Spinal cord (tissue), 10 donors: ENCODE data around the gene GANC. TPM values are rescaled to one million over a fixed set of nuclear protein-coding genes. Genes with fewer than 3 reads are reported as not detected.
"Not testable (repeated sequence)": the region's sequence is repeated elsewhere in the genome, so short reads cannot be mapped to it uniquely, and the experiment has no call there.

ENCODE experiments used
- DNase-seq, 6 donors: peaks; one replicate each; pipeline versions ENCODE4 v3.0.0 to v3.0.0-alpha.2; 2013 to 2015; ENCODE audit warnings: low spot score in 6 of 6, low read depth in 4 of 6
- H3K27ac ChIP-seq: one replicate; pipeline ENCODE4 v1.5.1; 2013; ENCODE audit warnings: low read depth, low read length, control low read depth
- H3K27me3 ChIP-seq: one replicate; pipeline ENCODE4 v1.6.1; 2013; ENCODE audit warnings: low read length; ENCODE audit not compliant: control insufficient read depth, insufficient read depth
- H3K36me3 ChIP-seq: one replicate; pipeline ENCODE4 v1.6.1; 2013; ENCODE audit warnings: low read length; ENCODE audit not compliant: control insufficient read depth, insufficient read depth
- H3K4me1 ChIP-seq: one replicate; pipeline ENCODE4 v1.6.1; 2013; ENCODE audit warnings: low read length; ENCODE audit not compliant: control insufficient read depth, insufficient read depth
- H3K4me3 ChIP-seq: one replicate; pipeline ENCODE4 v1.5.1; 2013; ENCODE audit warnings: low read depth, low read length, control low read depth
- H3K9me3 ChIP-seq: one replicate; pipeline ENCODE4 v1.6.1; 2013; ENCODE audit warnings: low read length; ENCODE audit not compliant: control insufficient read depth, insufficient read depth
- WGBS: methylation state at CpG from one replicate; pipeline ENCODE4 v1.1.5; 2013; ENCODE audit warnings: missing lambda C conversion rate; ENCODE audit not compliant: insufficient coverage; 5-methylcytosine and 5-hydroxymethylcytosine counted together
- long read RNA-seq, 4 donors: transcript quantifications; one replicate each; lab custom pipeline, GENCODE V29; 2026
- polyA plus RNA-seq, 2 donors: library from polyadenylated mRNA; unstranded; fragments of 120-200 nt; gene quantifications; one replicate each; pipeline ENCODE4 v1.2.1, GENCODE V29; 2013; ENCODE audit not compliant: insufficient read length in 2 of 2
- total RNA-seq, 2 donors: library from RNA; depleted of rRNA in 1 of 2; stranded (reverse); fragments of 120-200 nt in 1 of 2; fragments of >200 nt in 1 of 2; gene quantifications; one replicate each; pipeline versions ENCODE4 v1.2.3 to v1.2.4, GENCODE V29; 2013 to 2014
- donor health status: healthy.

Gene GANC
- total RNA-seq (10 to 100 TPM; 23.1 to 24.8 TPM), polyA plus RNA-seq (10 to 100 TPM; 19.7 to 20.9 TPM)
- long read RNA-seq, donor 1, partial matches to known transcripts: 0 of 2 reads
- long read RNA-seq, donor 1, other reads (novel, unspliced or antisense): 0 of 2 reads
- long read RNA-seq, donor 2: 0 reads
- long read RNA-seq, donor 3: 0 reads
- long read RNA-seq, donor 4, partial matches to known transcripts: 23 of 42 reads
- long read RNA-seq, donor 4, other reads (novel, unspliced or antisense): 19 of 42 reads

- WGBS: 0% methylated on average over 52 of the region's 52 CpGs
- H3K4me3 ChIP-seq: peak within 1 kb of the TSS; percentile 82
- peaks cover 5% of the 10 kb centered on the region for H3K36me3 ChIP-seq
- H3K4me1 ChIP-seq: peaks cover 11% of the 10 kb centered on the region
- peak within 1 kb of the TSS; percentile 98 for H3K27ac ChIP-seq
- H3K27me3 ChIP-seq: no peaks in the 10 kb centered on the region
- peak; percentile 95 to 100 (median 98) for DNase-seq
- H3K9me3 ChIP-seq: no peaks in the 10 kb centered on the region
Observed at GRCh38 chr15:42272939-42273899, at the start of gene GANC, which contains the start of gene TMEM87A. Gene GANC (plus strand): TSS chr15:42273201. CDS start chr15:42274482, 1,281 bp downstream. Gene TMEM87A (minus strand): TSS chr15:42273433. CDS start chr15:42273398, 35 bp downstream.

- H3K36me3 ChIP-seq: peaks cover 35% of the 10 kb centered on the region
- H3K27me3 ChIP-seq: no peaks in the 10 kb centered on the region
- peak in 1 of 6 donors; percentile 2 for DNase-seq
- 94% methylated on average over 4 of the region's 5 CpGs for WGBS
- no peak overlapping the region for H3K27ac ChIP-seq
- no peaks in the 10 kb centered on the region for H3K4me1 ChIP-seq
- H3K9me3 ChIP-seq: no peaks in the 10 kb centered on the region
- no peak overlapping the region for H3K4me3 ChIP-seq
Observed at GRCh38 chr15:42226648-42227047, 46.4 kb upstream of the GANC start.

DNA sequence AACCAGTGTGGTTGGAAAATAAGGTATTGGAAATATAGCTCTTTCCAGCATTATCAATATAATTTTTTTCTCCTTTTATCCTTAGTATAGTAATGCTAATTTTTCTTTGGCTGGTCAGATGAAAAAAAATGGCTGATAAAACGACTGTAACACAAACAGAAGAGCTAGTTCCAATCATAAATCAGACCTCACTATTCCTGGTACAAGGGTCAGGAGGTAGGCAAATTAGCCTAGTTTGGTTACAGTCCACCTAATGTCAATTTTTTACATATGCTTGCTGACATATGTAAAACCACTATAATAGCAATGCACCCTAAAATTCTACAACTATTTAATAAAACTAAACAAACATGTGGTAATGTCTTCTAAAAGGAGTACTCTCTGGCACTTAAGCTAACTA is 45.0 kb upstream of the GANC start:
- no peaks in the 10 kb centered on the region for H3K4me1 ChIP-seq
- WGBS: no CpG with 5 or more reads among the region's 1 CpG
- H3K27ac ChIP-seq: no peak overlapping the region
- no peaks in the 10 kb centered on the region for H3K27me3 ChIP-seq
- no peaks in the 10 kb centered on the region for H3K9me3 ChIP-seq
- no peak overlapping the region for H3K4me3 ChIP-seq
- peaks cover 30% of the 10 kb centered on the region for H3K36me3 ChIP-seq
- no peak for DNase-seq

DNA sequence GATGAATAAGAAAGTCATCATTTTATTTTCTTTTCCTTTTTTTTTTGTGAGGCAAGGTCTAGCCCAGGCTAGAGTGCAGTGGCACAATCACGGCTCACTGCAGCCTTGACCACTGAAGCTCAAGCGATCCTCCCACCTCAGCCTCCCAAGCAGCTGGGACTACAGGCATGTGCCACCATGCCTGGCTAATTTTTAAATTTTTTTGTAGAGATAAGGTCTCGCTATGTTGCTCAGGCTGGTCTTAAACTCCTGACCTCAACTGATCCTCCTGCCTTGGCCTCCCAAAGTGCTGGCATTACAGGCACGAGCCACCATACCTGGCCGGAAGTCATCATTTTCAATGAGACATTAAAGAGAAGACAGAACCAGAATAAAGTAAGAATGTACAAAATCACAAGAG is 44.0 kb upstream of the GANC start:
- H3K9me3 ChIP-seq, H3K4me1 ChIP-seq, DNase-seq, H3K27ac ChIP-seq, H3K4me3 ChIP-seq, H3K27me3 ChIP-seq: not testable (repeated sequence)
- 100% methylated on average over 2 of the region's 5 CpGs for WGBS
- H3K36me3 ChIP-seq: peaks cover 30% of the 10 kb centered on the region

DNA sequence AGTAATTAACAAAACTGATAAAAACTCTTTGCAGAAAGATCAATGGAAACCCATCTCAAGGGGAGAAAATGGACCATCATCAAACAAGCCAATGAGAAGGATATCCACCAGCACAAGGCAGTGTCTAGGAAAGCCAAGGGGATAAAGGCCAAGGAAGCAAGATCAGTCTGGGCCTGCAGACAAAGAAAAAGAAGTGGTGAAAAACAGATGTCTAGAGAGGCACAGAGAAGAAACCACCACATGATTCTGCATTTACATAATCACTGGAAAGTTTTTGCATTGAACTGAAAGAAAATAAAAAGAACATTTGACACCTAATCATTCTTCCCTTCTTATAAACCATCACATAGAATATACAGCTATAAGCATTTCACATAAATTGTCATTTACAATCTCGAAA is 41.9 kb upstream of the GANC start:
- Histone ChIP-seq H3K4me3 (no peak overlapping the region), H3K4me1 (no peaks in the 10 kb centered on the region), H3K27me3 (no peaks in the 10 kb centered on the region), H3K27ac (no peak overlapping the region), H3K9me3 (no peaks in the 10 kb centered on the region), H3K36me3 (peaks cover 26% of the 10 kb centered on the region)
- WGBS: 100% methylated on average over 1 of the region's 1 CpG
- DNase-seq: no peak

- Histone ChIP-seq H3K4me1 (no peaks in the 10 kb centered on the region), H3K27me3 (no peaks in the 10 kb centered on the region), H3K36me3 (peaks cover 25% of the 10 kb centered on the region), H3K27ac (no peak overlapping the region), H3K4me3 (no peak overlapping the region), H3K9me3 (no peaks in the 10 kb centered on the region)
- no peak for DNase-seq
- WGBS: no CpG with 5 or more reads among the region's 5 CpGs
Observed at GRCh38 chr15:42232606-42233005, 40.4 kb upstream of the GANC start.

DNA sequence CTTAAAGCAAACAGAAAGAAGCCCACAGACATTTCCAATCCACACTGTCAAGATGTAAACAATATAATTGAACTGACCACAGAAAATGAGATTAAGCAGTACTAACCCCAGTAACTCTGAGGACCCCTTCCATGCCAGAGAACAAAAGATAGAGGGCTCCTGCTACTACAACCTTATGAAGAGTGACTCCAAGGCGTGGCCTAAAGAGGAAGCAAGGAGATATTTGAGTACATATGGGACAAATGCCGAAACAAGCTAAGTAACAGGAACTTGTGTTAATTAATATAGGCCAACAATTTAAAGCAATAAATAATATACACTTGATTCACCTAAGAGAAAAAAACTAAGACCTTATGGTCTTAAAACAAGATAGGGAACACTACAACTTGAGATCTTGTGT is 39.9 kb upstream of the GANC start:
- DNase-seq: no peak
- peaks cover 28% of the 10 kb centered on the region for H3K36me3 ChIP-seq
- no peak overlapping the region for H3K4me3 ChIP-seq
- WGBS: no CpG with 5 or more reads among the region's 2 CpGs
- no peak overlapping the region for H3K27ac ChIP-seq
- no peaks in the 10 kb centered on the region for H3K4me1 ChIP-seq
- no peaks in the 10 kb centered on the region for H3K27me3 ChIP-seq
- no peaks in the 10 kb centered on the region for H3K9me3 ChIP-seq

DNA sequence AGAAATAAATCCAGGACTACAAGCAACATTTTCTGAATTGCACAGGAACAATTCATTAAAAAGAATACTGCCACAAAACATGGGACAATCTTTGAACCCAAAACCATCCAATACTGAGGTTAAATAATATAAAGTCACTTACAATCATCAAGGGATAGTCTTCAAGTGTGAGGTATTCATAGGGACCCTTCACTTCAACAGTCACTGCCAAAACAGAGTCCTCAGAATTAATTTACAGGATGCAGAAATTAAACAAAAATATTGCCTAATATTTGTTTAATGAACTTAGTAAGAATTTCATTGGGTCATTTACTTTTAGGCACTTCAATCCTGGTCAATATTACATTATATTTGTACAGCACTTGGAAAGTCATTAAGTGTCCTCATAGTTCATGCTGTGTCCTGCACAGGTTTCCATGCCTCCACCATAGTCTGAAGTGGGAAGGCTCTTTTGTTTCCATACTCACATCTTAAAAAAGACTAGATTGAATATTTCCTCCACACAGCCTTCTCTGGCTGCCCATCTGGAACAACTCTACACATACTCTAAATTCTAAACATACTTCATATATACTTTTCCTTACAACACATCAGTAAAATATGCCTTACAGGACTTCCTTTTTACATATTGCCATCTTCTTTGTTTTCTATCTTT is 33.3 kb upstream of the GANC start:
- Histone ChIP-seq H3K4me3 (no peak overlapping the region), H3K36me3 (peaks cover 21% of the 10 kb centered on the region)
- DNase-seq: no peak

DNA sequence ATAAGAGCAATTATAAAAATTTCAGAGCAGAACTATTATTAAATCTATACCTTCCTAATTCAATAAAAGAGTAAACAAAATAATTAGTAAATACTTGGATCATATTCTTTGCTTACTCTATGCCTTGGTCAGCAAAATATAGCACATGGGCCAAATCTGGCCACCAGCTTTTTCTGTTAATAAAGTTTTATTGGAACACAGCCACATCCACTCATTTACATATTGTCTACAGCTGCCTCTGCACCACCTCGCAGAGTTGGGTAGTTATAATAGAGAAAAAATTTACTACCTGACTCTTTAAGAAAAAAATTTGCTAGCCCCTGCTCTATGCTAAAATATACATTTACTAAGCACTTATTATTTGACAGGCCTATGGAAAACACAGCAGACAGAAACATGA is 32.2 kb upstream of the GANC start:
- H3K4me1 ChIP-seq: no peaks in the 10 kb centered on the region
- no peak for DNase-seq
- H3K36me3 ChIP-seq: peaks cover 17% of the 10 kb centered on the region
- no peak overlapping the region for H3K27ac ChIP-seq
- H3K9me3 ChIP-seq: no peaks in the 10 kb centered on the region
- no CpG with 5 or more reads among the region's 1 CpG for WGBS
- H3K4me3 ChIP-seq: no peak overlapping the region
- no peaks in the 10 kb centered on the region for H3K27me3 ChIP-seq

More for the DNA sequence above, 33.3 kb upstream of the GANC start:
- Histone ChIP-seq H3K27ac (no peak overlapping the region), H3K9me3 (no peaks in the 10 kb centered on the region), H3K27me3 (no peaks in the 10 kb centered on the region), H3K4me1 (no peaks in the 10 kb centered on the region)
